ENCODE measurements around the gene SPATC1L.

Gene SPATC1L

DNA sequence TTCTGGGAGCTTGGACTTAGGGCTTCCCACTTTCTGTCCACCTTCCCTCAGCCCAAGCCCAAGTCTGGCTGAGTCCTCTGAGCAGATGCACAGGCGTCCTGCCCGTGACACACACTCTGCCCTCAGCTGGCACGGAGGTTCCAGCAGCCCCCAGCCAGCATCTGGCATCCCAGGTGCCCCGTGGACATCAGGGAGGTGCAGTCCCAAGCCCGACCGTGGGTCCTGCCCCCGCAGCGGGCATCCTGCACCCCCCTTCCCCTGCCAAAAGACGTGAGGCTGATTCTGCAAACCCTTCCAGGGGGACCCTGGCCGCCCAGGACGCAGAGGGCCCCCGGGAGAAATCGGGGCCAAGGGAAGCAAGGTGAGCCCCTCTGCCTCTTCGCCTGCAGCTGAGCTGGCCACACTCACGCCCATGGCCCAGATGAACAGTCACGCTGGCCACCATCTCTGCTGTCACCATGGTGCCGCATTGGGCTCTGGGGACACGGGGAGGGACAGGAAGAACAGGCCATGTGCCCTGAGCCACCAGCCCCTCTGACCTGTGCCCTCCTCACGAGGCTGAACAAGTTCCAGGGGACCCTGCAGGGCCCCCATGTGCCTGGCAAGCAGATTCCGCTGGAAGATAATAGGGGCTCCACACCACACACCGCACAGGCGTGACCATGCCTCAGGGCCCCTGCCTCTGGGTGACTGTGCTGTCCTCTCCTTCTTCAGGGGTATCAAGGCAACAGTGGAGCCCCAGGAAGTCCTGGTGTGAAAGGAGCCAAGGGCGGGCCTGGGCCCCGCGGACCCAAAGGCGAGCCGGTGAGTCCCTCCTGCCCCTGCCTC lies 65.7 kb downstream of the SPATC1L start:
- DNase-seq = peak in 1 of 5 donors; percentile 2

DNA sequence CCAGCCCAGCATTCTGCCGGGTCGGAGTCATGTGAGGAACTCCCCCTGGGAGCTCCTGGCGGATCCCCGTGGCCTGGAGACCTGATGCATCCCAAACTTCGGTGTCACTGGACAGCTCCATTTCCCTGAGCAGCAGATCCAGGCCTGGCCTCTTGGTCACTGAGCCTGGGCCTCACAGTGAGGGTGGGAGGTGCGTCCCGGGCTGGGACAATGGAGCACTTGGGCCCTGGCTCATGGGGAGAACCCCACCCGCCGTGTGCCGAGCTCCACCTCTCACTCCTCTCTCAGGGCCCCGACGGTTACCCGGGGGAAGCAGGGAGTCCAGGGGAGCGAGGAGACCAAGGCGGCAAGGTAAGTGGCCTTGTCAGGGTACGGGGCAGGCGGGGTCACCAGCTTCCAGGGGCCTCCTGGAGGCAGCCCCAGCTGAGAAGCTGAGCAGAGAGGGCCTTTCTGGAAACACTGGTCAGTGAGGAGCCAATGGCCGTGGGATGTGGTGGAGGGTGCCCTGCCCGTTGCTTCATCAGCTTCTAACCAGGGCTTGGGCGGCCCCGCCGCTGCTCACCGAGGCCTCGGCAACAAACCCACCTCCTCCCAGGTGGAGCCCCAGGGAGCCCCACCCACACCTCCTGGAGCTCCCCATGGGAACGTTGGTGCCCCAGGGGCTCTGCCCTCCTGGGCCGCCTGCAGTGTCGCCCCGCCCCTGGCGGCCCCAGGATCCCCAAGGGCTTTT lies 66.5 kb downstream of the SPATC1L start:
- DNase-seq = no peak

DNA sequence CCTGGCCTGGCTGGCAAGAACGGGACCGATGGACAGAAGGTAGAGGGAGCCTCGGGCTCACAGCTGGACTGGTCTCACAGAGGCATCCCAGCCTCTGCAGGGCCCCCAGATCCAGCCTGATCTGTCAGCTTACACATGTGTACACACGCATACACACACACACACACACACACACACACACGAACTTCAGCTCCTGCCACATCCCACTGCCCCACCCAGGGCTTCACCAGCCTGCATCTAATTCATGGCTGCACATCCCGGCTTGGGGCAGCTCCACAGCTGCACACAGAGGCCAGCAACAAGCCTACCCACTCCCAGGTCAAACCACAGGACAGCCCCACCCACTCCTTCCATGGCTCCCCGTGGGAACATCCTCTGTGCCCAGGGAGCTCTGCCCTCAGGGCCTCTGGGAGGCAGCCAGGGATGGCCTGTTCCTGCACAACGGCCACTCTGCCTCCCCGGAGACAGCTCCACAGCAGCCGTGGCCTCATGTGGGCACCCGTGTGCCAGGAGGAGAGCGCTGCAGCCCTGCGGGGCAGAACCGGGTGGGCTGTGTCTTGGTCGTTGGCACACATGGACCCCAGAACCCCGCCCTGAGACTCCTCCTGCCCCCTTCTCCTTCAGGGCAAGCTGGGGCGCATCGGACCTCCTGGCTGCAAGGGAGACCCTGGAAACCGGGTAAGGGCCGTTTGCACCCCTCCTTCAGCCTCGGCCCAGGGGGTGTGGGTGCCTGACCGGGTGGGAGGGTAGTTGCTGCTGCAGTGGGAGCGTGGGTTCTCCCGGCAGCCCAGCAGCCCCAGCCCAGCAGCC lies 67.3 kb downstream of the SPATC1L start:
- DNase-seq = peak in 2 of 5 donors; percentile 3 to 9

DNA sequence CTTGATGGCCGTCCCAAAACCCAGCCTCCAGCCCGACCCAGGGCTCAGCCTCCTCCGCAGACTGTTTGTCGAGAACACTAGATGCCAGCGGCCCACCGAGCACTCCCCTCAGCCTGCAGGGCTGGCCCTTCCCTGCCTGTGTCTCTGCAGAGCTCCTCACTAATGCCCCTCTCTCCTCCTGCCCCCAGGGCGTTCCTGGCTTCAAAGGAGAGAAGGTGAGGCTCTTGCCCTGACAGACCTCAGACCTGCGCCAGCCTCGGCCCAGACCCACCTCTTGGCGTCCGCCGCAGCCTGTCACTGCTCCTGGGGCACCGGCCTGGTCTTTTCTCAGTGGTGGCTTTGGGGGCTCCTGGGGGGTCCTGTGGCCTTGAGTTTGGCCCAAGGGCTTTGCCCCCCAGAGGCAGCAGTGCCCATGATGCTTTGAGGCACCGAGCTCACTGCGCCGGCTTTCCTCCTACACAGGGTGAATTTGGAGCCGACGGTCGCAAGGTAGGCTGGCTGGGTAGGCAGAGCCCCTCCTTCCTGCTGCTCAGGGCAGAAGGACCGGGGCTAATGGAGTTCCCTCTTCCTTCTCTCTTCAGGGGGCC lies 68.0 kb downstream of the SPATC1L start:
- peak in 1 of 5 donors; percentile 8 for DNase-seq

DNA sequence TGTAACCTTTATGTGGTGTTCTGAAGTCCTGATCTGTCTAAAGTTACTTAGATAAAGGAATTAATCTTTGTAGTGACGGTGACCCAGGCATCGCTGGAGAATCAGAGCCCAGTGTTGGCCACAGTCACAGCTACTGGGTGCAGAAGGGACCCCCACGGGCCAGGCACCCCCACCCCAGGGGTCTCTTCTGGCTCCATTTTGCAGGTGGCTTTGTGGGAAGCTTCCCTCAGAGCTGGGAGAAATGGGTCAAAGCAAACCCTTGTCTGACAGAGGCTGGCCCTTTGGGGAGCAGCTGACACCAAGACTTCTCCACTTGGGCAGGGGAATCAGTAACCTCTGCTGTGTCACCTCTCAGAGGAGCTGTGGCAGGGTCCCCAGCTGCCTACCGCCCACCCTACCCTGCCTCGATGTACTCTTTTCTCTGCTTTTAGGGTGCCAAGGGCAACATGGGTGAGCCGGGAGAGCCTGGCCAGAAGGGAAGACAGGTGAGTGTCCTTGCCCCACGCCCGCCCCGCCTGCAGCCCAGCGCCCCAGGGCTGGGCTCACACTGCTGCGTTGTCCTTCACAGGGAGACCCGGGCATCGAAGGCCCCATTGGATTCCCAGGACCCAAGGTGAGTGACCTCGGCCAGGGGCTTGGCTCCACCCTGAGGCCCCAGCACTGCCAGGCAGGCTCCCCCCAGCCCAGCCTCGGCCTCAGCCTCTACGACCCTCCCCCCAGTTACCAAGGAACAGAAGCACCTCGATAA lies 68.6 kb downstream of the SPATC1L start:
- DNase-seq = peak in 2 of 5 donors; percentile 8 to 9

DNA sequence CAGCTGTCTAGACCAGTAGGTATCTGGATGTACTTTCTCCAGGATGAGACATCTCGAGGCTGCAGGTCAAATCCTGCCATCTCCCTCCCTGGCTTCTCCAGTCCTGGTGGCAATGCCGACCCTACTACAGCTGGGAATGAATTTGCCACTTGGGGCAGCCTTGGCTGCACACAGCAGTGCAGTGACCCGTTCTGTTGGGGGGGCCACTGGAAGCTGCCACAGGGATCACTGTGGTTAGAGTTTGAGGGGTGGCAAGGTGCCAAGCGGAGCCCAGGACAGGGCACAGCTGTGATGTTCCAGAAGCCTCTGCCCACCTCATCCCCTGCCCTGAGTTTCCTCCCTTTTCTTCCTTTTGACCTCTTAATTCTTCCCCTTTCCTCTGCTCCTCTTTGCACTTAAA lies 69.3 kb downstream of the SPATC1L start:
- no peak for DNase-seq

DNA sequence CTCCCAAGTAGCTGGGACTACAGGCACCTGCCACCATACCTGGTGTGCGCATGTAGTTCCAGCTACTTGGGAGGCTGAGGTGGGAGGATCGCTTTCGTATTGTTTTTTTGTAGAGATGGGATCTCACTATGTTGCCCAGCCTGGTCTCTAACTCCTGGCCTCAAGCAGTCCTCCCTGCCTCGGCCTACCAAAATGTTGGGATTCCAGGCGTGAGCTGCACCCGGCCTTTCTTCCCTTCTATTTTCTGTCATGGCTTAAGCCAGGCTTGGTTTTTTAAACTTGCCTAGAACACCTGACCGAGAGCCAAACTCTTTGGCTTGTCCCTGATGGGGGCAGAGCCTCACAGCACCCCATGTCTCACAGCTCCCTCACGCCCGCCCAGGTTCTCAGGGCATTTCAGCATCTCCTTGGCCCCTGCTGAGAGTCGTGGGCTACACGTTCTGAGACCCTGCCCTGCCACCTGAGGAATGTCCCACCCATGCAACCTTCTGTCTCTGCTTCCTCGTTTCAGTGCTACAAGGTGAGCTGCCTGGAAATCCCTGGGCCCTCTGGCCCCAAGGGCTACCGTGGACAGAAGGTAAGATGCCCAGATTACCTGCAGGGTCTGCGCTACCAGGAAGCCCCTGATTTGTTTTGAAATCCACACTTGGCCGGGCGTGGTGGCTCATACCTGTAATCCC lies 70.6 kb downstream of the SPATC1L start:
- no peak for DNase-seq

DNA sequence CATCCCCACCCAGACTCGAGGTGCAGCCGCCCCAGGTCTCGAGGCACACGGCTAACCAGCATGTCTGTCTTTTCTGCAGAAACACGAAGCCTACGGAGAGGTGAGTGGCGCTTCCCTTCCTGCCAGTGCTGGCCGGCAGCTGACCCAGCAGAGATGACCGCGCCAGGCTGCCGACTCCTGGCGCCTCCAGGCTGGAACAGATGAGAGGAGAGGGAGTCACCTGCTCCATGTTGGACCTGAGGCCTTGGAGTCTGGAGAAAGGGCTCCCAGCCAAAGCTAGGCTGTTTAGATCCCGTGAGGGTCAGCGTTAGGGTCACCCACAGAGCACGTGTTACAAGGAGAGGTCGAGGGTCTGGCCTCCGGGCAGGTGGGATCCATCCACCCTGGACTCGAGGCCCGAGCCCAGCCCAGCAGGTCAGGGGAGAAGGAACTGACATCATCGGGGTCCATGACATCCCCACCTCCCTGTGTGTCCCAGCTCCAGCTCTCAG lies 71.5 kb downstream of the SPATC1L start:
- peak in 1 of 5 donors; percentile 8 for DNase-seq

DNA sequence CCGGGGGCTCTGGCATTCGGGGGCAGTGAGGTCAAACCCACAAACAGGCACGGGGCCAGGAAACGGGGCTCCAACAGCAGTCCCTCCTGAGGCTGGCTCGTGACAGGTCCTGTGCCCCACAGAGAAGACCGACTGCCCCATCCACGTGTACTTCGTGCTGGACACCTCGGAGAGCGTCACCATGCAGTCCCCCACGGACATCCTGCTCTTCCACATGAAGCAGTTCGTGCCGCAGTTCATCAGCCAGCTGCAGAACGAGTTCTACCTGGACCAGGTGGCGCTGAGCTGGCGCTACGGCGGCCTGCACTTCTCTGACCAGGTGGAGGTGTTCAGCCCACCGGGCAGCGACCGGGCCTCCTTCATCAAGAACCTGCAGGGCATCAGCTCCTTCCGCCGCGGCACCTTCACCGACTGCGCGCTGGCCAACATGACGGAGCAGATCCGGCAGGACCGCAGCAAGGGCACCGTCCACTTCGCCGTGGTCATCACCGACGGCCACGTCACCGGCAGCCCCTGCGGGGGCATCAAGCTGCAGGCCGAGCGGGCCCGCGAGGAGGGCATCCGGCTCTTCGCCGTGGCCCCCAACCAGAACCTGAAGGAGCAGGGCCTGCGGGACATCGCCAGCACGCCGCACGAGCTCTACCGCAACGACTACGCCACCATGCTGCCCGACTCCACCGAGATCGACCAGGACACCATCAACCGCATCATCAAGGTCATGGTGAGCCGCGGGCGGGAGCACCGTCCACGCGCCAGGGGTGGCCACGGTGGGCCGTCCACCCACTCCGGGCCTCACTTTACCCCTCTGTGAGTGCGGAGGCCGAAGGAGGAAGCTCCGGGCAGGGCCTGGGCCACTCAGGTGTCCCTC lies 72.2 kb downstream of the SPATC1L start:
- DNase-seq = peak in 2 of 5 donors; percentile 7

DNA sequence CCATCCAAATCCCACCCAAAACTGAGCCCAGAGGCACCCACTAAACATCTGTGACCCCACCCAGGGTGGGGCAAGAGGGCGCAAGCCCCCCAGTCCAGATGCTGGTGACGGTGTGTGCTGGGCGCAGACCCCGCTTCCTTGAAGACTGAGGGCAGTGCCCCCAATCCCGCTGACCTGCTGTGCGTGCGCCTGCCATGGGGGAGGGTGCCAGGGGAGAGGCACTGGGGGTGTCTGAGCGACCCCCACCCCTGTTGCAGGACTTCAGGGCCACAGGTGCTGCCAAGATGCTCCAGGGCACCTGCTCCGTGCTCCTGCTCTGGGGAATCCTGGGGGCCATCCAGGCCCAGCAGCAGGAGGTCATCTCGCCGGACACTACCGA lies 73.1 kb downstream of the SPATC1L start:
- no peak for DNase-seq

All from T-helper 1 cell (primary cell).